GM21576 (cell line): ENCODE measurements around the gene OBSL1.

Experiments
- ATAC-seq: cut with Tn5 transposase; IDR thresholded peaks from one replicate; pipeline ENCODE4 v1.9.1; 2021; ENCODE audit warnings: mild to moderate bottlenecking, moderate library complexity; ENCODE audit not compliant: unreplicated experiment

Gene OBSL1

DNA sequence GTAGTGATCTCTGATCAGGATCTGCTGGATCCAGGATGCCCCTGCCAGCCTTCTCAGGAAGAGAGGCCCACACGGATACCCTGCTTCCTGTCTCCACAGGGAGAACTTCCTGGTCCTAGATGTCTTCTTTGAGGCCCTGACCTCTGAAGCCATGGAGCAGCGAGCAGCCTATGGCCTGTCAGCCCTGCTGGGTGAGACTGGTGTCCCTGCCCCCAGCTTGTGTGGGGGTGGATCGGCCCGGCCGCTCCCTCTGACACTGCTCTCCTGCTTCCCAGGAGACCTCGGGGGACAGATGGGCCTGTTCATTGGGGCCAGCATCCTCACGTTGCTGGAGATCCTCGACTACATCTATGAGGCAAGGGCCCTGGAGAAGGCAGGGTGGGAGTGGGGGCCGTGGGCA lies 34.4 kb downstream of the OBSL1 start:
- ATAC-seq, result no peak

DNA sequence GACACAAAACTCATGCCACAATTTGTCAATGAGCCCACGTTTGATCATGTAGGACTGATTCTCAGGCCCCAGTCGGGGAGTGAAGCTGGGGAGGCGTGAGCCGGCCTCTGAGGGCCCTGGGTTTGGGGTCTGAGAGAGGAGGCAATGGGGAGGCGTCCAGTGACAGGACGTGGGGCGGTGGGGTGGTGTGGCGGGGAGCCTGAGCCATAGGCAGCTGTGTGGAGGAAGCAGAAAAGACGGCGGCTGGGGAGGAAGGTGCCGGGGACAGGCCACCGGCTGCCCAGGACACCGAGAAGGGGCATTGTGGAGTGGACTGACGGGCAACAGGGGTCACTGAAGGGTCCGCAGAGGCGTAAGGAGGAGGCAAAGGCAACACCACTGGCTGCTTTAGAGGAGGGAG lies 34.9 kb downstream of the OBSL1 start:
- ATAC-seq, result no peak

DNA sequence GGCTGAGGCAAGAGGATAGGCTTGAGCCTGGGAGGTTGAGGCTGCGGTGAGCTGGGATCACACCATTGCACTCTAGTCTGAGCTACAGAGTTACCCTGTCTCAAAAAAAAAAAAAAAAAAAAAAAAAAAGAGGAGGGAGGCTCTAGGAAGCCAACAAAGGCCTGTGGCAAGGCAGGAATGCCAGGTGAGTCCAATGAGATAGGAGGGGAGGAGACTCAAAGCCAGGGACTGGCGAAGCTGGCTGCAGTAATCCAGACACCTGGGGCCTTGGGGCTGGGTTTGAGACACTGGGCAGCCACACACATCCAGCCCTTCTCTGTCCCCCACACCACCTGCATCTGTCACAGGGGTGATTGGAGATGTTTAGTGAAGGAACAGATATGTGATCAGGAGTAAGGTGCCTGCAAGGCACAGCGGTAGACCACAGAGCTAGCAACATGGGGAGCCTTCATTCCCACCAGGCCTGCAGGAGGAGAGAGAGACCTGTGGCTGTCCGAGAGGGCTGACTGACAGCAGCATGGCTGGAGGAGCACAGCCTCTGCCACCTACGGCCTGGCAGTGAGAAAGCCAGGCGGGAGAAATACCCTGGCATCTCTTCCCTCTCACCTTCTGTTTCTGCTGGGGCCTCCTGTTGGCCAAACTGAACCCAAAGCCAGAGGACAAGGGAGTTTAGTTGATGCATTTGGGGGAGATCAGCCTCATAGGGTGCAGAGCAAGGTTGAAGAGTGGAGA lies 37.2 kb downstream of the OBSL1 start:
- no peak for ATAC-seq

DNA sequence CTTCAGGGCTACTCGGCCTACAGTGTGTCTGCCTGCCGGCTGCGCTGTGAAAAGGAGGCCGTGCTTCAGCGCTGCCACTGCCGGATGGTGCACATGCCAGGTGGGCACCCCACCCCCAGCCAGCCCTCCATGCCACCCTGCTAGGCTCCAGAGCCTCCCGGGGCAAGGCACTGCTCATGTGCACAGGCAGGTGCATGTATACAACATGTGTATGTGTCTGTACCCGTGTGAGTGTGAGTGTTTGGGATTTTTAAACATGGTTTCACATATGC lies 39.0 kb downstream of the OBSL1 start:
- no peak for ATAC-seq

DNA sequence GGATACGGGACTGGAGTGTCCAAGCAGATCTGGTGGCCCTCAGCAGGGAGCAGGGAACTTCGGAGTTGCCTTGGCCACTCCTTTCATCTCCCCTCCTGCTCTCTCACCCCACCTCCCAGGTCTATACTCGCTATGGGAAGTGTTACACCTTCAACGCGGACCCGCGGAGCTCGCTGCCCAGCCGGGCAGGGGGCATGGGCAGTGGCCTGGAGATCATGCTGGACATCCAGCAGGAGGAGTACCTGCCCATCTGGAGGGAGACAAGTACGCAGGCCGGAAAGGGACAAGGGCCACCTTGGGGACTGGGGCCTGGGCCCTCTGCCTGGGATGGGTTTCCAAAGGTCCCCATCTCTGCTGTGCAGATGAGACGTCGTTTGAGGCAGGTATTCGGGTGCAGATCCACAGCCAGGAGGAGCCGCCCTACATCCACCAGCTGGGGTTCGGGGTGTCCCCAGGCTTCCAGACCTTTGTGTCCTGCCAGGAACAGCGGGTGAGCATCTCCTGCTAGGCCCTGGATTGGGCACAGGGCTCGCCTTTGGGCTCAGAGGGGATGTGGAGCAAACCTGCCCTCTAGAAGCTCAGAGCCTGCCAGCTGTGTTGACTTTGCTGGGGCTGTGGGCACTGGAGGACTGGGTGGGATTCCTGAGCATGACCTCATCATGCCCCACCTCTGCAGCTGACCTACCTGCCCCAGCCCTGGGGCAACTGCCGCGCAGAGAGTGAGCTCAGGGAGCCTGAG lies 39.5 kb downstream of the OBSL1 start:
- no peak for ATAC-seq

DNA sequence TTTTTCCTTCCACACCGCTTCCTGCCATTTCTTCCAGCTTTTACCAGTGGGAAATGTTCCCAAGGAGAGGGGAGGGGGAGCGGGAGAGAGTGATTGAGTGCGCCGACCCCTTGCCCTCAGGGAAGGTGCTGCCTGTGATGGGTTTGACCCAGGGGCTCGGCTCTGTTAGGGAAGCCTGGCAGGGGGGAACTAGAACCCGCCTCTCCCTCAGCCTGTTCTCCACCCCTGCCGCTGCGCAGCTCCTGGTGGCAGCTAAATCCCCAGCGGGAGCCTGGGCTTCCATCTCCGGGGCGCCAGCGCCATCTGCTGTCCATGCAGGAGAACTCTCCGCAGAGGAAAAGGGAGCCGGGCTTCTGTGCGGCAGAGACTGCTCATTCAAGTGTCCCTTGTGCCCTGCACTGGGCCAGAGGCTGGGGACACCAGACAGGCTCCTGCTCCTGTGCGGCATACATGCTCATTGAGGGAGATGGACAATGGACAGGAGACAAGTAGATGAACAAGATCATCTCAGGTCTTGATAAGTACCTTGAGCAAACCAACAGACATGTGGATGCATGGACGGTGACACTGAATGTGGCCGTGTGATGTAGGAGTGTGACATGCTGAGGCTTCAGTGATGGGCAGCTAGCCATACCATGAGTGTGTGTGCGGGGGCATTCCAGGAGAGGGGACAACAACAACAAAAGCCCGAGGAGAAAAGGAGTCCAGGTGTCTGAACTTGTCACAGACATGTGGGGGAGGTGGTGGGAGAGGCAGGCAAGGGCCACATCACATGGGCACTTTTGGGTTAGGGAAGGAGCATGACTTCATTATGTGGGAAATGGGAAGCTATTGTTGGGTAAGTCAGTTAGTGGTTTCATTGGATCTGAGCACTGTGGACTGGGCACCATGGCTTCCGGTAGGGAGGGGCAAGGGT lies 41.0 kb downstream of the OBSL1 start:
- peak; percentile 75 for ATAC-seq

DNA sequence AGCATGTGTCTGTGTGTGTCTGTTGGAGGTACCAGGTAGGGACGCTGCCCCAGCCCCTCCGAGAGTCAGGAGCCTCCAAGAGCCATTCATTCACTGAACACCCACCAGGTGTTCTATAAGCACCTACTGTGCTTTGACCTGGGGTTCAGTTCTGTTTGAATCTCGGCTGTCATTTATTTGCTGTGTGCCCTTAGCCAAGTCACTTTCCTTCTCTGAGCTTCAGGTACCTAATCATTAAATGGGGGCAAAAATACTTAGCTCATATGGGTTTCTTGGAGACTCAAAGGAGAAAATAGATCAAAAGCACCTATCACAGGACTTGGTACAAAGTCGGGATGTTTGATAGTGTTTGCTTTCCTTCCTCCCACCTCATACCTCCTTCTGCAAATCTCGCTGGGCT lies 43.9 kb downstream of the OBSL1 start:
- ATAC-seq, result no peak

DNA sequence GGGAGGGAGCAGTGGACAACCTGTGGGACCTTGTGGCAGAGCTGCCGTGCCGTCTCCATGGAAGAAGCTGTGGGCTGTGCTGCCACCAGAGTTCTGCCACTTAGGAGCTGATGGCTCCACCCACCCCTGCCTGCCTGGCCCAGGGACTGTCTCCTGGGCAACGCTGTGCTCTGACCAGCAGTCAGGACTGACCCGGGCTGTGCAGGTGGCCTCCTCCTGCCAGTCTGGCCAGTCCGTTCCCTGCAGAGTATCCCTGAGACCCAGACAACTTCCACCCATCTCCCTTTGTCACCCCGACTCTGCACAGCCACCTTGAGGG lies 44.3 kb downstream of the OBSL1 start:
- no peak for ATAC-seq

DNA sequence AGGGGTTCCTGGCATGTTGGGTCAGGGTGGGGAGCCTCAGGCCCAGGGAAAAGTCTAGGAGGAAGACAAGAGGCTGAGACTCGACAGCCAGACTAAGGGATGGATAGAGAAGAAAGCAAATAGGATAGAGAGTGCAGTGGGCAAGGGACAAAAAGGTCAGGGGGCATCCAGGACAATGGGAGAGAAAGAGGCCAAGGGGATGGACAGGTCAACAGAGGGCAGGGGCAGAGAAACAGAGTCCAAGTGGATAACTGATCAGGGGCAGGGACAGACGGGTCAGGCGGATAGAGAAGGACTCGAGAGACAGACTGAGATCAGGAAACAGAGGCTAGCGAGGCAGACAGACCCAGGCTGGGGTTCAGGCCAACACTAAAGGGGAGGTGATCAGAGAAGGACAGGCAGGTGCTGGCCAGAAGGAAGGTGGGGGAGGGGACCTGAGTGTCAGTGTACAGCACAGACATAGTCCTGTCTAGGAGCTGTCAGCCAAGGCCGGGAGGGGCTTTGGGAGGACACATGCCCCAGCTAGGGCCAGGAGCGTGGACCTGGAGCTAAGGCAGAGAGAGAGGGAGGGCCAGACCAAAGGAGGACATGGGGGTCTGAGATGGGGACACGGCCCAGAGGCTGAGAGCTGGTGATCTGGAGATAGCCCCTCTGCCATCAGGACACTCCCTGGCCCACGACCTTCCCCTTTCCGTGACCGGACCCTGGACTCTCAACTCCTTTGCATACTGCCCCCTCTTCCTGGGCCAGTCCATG lies 44.8 kb downstream of the OBSL1 start:
- ATAC-seq, result no peak

DNA sequence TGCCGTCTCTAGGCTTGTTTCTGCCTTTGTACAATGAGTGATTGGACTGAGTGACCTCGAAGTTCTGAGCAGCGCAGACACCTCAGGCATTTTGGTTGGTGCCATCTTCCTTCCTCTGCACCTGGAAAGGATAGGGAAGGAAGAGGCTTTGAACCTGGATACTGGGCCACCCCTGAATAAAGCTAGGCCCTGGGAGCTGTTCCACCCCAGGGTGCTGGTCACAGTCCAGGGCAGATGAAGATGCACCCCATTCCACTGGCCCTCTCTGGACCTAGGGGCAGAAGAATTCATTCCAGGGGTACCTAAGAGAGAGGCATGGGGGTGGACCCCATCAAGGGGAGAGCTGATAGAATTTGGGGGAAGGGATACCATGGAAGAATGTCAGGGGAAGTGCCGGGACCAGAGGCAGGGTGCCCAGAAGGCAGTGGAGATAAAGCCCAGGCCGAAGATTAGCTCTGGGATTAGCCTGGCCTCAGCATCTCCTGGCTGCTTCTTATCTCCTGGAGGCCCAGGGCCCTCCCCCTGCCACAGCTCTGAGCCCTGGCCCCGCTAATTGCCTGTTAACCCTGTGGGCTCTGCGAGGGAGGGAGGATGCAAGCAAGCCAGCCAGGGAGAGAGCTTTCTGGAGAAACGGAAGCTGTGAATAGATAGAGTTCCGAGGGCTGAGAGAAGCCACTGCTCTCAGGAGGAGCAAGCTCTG lies 45.7 kb downstream of the OBSL1 start:
- ATAC-seq, result no peak

DNA sequence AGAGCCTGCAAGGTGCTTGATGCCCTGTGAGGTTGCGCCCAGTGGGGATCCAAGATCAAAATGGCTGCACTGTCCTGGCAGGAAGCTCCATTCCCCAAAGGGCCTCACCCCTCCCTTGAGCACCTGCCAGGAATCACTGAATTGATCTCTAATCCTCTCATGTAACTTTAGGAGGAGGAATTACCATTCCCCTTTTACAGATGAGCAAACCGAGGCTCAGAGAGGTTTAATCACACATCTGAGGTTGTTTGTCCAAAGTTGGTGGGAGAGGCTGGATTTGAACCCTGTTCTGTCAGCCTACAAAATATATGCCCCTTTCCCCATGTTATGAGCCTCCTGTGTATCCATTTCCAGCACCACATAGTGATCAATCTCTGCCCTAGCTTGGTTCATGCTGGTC lies 46.5 kb downstream of the OBSL1 start:
- no peak for ATAC-seq

DNA sequence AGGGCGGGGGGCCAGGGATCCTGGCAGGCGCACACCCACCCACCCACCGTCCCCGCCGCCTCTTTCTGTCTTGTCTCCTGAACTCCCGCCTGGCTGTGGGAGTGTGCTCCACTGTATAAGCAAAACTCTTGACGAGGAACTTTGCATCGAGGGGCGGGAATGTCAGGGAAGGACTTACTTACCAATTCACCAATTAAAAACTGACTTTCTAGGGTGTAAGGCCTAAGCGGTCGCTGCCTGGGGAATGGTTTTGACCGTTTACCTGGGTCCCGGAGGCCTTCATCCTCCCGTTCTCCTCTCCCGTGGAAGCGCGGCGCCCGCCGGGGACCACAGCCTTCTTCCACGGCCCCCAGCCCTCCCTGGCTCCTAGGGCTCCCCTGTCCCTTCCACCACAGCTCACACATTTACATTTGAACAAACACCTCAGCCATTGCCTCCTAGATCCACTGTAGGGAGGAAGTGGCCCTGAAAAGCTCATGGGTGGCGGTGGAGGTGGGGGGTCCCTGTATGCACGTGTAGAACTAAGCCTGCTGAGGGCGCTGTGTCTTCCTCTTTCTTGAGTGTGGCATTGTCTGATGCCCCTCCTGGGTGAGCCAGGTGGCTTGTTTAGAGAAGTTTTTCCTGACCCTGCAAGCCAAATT lies 48.2 kb downstream of the OBSL1 start:
- no peak for ATAC-seq

DNA sequence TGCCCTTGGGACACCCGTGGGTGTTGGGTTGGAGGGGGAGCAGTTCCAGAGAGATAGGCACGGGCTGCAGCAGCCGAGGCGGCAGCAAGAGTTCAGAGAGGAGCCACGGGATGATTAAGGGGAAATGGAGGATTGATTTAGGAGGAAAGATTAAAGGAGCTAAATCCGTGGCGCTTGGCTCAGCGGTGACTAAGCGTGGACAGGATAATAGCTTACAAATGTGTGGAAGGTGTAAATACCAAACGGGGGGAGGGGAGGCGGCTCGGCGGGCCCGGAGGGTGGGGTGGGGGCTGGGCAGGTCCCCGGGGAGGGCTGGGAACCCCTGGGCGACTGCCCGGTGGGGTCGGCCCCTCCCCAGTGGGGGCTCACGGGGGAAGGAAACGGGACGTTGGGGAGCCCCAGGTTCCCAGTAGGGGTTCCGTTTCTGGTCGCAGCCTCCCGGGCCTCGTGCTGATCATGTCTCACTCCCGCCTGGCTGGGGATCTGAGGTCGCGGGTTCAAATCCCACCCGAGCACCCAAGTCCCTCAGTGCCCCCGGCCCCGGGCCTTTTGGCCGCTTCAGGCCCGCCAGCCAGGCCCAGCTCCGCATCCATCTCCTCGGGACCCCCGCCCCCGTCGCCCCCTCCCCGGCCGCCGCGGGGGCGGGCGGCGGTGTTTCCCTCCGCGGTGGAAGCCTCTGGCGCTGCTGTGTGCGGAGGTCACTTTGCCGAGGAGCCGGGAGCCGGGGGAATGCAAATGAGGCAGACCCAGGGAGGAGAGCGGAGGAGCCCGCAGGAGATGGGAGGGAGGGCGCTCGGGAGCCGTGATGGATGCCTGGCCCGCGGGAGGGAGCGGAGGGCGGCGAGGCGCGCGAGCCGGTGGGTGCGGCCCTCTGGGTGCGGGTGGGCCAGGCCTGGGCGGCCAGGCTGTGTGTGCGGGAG lies 49.0 kb downstream of the OBSL1 start:
- no peak for ATAC-seq

DNA sequence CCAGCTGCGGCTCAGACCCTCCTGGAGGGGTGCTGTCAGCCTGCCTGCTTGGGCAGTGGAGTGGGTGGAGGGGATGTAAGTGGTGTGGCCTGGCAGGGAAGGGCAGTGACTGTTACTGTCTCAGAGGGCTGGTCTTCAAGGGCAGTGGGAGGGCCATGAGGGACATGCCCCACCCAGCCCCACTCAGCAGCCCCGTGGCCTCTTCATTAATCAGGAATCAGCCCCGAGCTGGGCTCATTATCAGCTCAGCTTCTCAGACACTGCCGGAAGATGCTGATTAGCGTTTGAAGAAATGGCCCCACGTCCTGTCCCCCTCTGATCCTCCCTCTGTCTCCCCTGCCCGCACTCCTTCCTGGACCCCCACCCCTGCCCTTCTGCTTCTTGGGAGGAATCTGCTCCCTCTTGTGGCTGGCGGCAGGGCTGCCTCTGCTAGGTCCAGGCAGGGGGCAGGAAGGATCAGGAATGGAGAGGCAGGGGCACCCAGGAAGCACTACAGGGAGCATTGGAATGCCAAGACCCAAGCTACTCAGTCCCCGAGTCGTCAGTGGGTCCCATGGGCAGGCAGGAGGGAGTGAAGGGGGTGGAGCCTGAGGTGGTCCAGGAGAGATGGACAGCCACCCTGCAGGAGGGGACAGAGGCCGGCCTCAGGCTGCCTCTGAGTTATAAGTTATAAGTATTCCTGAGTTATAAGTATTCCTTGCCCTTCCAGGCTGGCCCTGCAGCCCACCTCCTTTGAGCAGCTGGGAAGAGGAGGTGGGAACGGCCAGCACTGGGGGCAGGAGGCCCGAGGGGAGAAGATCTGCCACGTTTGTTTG lies 50.1 kb downstream of the OBSL1 start:
- no peak for ATAC-seq

DNA sequence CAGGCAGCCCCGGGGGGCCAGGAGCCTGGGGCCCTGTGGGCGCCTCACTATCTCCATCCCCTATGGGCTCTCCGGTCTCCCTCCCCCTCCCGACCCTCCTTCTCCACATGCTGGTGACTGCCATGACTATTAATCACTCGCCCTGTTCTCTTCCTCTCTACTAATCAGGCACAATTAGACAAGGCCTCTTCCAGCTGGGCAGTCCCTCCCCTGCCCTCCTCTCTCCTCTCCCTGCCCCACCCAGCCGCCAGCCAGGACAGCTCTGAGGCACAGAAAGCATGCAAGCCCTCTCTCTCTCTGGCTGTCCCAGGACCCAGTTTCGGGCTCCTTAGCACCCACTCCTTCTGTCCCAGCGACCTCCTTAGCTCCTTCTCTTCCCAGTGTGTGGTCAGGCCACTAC lies 51.3 kb downstream of the OBSL1 start:
- no peak for ATAC-seq

DNA sequence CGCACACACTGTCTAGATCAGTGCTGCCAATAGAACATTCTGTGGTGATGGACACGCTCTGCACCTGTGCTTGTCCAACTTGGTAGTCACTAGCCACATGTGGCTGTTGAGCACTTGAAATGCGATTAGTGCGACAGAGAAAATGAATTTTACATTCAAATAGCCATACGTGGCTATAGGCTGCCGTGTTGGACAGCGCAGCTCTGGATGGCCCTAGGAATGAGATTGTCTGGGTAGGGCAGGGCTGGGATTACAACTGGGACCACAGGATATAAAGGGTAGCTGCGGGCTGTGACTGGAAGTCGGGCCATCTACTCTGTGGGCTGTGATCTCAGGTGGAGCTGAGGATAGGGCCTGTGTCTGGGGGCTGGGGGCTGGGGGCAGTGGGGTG lies 51.8 kb downstream of the OBSL1 start:
- ATAC-seq, result no peak

DNA sequence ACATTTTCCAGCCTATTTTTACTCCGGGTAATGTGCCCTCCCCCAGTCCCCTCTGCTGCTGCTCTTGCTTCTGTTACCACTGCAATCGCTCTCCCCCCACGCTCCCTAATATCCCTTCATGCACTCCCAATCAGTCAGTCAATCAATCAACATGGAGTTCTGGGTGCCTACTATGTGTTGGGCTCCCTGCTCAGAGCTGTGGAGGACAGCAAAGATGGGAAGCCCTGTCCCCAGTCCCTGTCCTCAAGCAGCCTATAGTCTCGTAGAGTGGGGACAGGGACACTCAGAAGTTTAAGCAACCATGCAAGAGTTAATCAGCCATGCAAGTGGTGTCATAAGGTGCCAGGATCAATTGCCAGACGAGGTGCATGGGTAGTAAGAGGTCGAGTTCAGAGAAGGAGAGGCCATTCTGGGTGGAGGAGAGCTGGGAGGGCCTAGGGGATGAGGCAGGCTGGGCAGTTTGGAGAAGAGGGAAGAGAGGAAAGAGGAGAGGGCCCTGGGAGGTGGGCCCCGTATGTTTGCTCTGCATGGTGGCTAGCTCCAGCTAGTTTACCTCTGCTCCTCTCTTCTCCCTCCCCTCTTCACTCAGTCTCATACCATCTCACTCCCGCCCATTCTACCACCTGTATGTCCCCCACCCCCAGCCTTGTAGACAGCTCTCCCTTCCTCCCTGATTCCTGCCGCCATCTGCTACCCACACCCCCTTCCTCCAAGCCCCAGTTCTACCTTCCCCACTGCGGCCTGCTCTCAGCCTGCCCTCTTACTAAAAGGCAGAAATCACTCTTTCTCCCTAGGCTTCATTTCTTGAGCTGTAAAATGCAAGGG lies 53.2 kb downstream of the OBSL1 start:
- ATAC-seq, result no peak
